ENCODE results near the gene ELP5.

ELP5 gene

GRCh38 chr17:7220593-7221277, 31.3 kb upstream of the ELP5 start:
- H3K4me3 ChIP-seq (ENCODE audit: low read length) = peak overlapping the region; percentile 92
- H3K36me3 ChIP-seq (ENCODE audit: control insufficient read depth, low read depth, low read length) = peaks cover 35% of the 10 kb centered on the region
- no peaks in the 10 kb centered on the region for H3K27me3 ChIP-seq (ENCODE audit: control insufficient read depth, insufficient read depth, low read length)
- no peaks in the 10 kb centered on the region for H3K9me3 ChIP-seq (ENCODE audit: control insufficient read depth, low read depth, low read length)
- peak overlapping the region; percentile 78 for H3K9ac ChIP-seq (ENCODE audit: low read length)
- peaks cover 33% of the 10 kb centered on the region for H3K4me1 ChIP-seq (ENCODE audit: control insufficient read depth, low read depth, low read length)
- H3K27ac ChIP-seq (ENCODE audit: low read length) = peak overlapping the region; percentile 63

DNA sequence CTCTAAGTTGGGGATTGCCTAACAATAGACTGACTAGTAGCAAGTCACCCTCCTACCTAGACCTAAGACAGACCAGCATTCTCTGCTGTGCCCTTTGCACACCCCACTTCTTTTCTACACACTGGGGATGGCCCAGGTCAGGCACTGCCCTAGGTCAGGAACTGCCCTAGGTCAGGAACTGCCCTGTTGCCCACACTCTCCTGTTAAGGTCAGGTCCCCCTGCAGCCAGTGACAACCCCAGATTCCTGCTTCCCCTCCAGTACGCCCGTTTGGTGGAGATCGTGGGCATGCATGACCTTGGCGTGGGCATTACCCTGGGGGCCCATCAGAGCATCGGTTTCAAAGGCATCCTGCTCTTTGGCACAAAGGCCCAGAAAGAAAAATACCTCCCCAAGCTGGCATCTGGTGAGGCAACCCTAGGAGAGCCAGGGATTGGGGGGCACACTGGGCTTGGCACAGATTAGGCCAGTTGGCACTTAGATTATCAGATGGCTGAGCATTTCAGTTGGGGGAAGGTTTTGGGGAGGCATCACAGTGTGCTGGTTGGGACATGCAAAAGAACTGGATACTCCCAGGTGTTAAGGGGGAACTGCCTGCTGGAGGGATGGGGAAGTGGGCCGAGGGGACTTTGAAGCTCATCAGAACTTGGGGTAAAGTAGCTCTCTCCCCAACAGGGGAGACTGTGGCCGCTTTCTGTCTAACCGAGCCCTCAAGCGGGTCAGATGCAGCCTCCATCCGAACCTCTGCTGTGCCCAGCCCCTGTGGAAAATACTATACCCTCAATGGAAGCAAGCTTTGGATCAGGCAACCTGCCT, 30.5 kb upstream of the ELP5 start:
- Histone ChIP-seq H3K9me3 (ENCODE audit: control insufficient read depth, low read depth, low read length) (no peaks in the 10 kb centered on the region), H3K36me3 (ENCODE audit: control insufficient read depth, low read depth, low read length) (peaks cover 41% of the 10 kb centered on the region), H3K9ac (ENCODE audit: low read length) (no peak overlapping the region), H3K4me1 (ENCODE audit: control insufficient read depth, low read depth, low read length) (peaks cover 27% of the 10 kb centered on the region), H3K27ac (ENCODE audit: low read length) (no peak overlapping the region), H3K27me3 (ENCODE audit: control insufficient read depth, insufficient read depth, low read length) (no peaks in the 10 kb centered on the region), H3K4me3 (ENCODE audit: low read length) (peak overlapping the region; percentile 92)

- no peak overlapping the region for H3K4me3 ChIP-seq (ENCODE audit: low read length)
- H3K27me3 ChIP-seq (ENCODE audit: control insufficient read depth, insufficient read depth, low read length) = no peaks in the 10 kb centered on the region
- H3K4me1 ChIP-seq (ENCODE audit: control insufficient read depth, low read depth, low read length) = peaks cover 22% of the 10 kb centered on the region
- H3K27ac ChIP-seq (ENCODE audit: low read length) = no peak overlapping the region
- H3K36me3 ChIP-seq (ENCODE audit: control insufficient read depth, low read depth, low read length) = peaks cover 49% of the 10 kb centered on the region
- no peaks in the 10 kb centered on the region for H3K9me3 ChIP-seq (ENCODE audit: control insufficient read depth, low read depth, low read length)
- no peak overlapping the region for H3K9ac ChIP-seq (ENCODE audit: low read length)
Observed at GRCh38 chr17:7222093-7222971, 29.7 kb upstream of the ELP5 start.

- Histone ChIP-seq H3K27me3 (ENCODE audit: control insufficient read depth, insufficient read depth, low read length) (no peaks in the 10 kb centered on the region), H3K36me3 (ENCODE audit: control insufficient read depth, low read depth, low read length) (peaks cover 51% of the 10 kb centered on the region), H3K4me1 (ENCODE audit: control insufficient read depth, low read depth, low read length) (peaks cover 18% of the 10 kb centered on the region), H3K4me3 (ENCODE audit: low read length) (no peak overlapping the region), H3K9me3 (ENCODE audit: control insufficient read depth, low read depth, low read length) (no peaks in the 10 kb centered on the region), H3K27ac (ENCODE audit: low read length) (no peak overlapping the region), H3K9ac (ENCODE audit: low read length) (no peak overlapping the region)
Observed at GRCh38 chr17:7222972-7223292, 29.1 kb upstream of the ELP5 start.

DNA sequence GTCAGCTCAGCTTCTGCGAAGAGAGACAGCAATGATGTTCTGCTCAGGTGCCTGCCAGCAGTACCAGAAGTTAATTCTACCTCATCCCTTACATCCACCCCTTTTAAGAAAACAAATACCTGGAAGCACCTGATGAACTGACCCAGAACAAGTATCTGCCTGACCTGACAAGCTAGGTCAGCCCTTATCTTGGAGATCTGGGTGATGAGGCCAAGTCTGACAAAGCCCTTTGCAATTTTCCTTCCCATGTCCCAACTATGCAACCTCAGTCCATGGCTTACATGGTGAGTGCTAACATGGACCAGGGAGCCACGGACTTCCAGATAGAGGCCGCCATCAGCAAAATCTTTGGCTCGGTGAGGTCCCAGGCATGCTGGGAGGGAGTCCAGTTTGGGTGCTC, 28.6 kb upstream of the ELP5 start:
- H3K27me3 ChIP-seq (ENCODE audit: control insufficient read depth, insufficient read depth, low read length) = no peaks in the 10 kb centered on the region
- no peak overlapping the region for H3K4me3 ChIP-seq (ENCODE audit: low read length)
- no peak overlapping the region for H3K9ac ChIP-seq (ENCODE audit: low read length)
- no peaks in the 10 kb centered on the region for H3K9me3 ChIP-seq (ENCODE audit: control insufficient read depth, low read depth, low read length)
- H3K4me1 ChIP-seq (ENCODE audit: control insufficient read depth, low read depth, low read length) = peaks cover 16% of the 10 kb centered on the region
- peaks cover 55% of the 10 kb centered on the region for H3K36me3 ChIP-seq (ENCODE audit: control insufficient read depth, low read depth, low read length)
- H3K27ac ChIP-seq (ENCODE audit: low read length) = no peak overlapping the region

GRCh38 chr17:7224110-7224509, 27.9 kb upstream of the ELP5 start:
- peaks cover 9% of the 10 kb centered on the region for H3K4me1 ChIP-seq (ENCODE audit: control insufficient read depth, low read depth, low read length)
- H3K9me3 ChIP-seq (ENCODE audit: control insufficient read depth, low read depth, low read length) = no peaks in the 10 kb centered on the region
- no peak overlapping the region for H3K4me3 ChIP-seq (ENCODE audit: low read length)
- no peaks in the 10 kb centered on the region for H3K27me3 ChIP-seq (ENCODE audit: control insufficient read depth, insufficient read depth, low read length)
- peaks cover 62% of the 10 kb centered on the region for H3K36me3 ChIP-seq (ENCODE audit: control insufficient read depth, low read depth, low read length)
- H3K27ac ChIP-seq (ENCODE audit: low read length) = no peak overlapping the region
- H3K9ac ChIP-seq (ENCODE audit: low read length) = no peak overlapping the region

GRCh38 chr17:7224661-7225111, 27.3 kb upstream of the ELP5 start:
- Histone ChIP-seq H3K36me3 (ENCODE audit: control insufficient read depth, low read depth, low read length) (peaks cover 68% of the 10 kb centered on the region), H3K9me3 (ENCODE audit: control insufficient read depth, low read depth, low read length) (no peaks in the 10 kb centered on the region), H3K27me3 (ENCODE audit: control insufficient read depth, insufficient read depth, low read length) (no peaks in the 10 kb centered on the region), H3K4me1 (ENCODE audit: control insufficient read depth, low read depth, low read length) (peaks cover 5% of the 10 kb centered on the region), H3K9ac (ENCODE audit: low read length) (no peak overlapping the region), H3K27ac (ENCODE audit: low read length) (no peak overlapping the region), H3K4me3 (ENCODE audit: low read length) (no peak overlapping the region)

DNA sequence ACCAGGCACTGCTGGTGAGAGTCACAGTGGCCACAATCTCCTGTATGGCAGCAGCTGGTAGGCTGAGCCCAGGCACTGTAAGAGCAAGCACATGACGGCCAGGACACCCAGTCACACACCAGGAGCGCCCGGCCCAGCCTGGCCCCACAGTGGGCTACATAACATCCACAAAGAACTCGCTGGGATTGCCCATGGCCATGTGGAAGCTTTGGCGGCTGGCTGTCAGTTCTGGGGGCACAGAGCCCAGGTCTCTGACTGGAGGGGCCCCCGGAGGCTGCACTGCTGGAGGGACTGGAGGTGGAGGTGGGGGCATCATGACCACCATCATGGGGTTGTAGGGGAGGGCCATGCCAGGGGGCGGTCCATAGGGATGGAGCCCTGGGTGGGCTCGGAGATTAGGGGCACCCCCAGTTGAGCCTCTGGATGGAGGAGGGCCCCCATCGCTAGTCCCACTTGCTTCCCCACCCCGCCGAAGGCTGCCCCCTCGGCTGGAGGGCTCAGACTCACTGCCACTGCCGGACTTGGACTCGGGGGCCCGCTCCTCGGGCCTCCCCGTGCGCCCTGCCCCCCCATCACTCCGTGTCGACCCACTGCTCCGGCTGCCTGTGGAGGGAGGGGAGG, 26.2 kb upstream of the ELP5 start:
- H3K9me3 ChIP-seq (ENCODE audit: control insufficient read depth, low read depth, low read length) = no peaks in the 10 kb centered on the region
- H3K27ac ChIP-seq (ENCODE audit: low read length) = no peak overlapping the region
- no peak overlapping the region for H3K4me3 ChIP-seq (ENCODE audit: low read length)
- peaks cover 74% of the 10 kb centered on the region for H3K36me3 ChIP-seq (ENCODE audit: control insufficient read depth, low read depth, low read length)
- H3K27me3 ChIP-seq (ENCODE audit: control insufficient read depth, insufficient read depth, low read length) = no peaks in the 10 kb centered on the region
- no peak overlapping the region for H3K9ac ChIP-seq (ENCODE audit: low read length)
- H3K4me1 ChIP-seq (ENCODE audit: control insufficient read depth, low read depth, low read length) = no peaks in the 10 kb centered on the region

DNA sequence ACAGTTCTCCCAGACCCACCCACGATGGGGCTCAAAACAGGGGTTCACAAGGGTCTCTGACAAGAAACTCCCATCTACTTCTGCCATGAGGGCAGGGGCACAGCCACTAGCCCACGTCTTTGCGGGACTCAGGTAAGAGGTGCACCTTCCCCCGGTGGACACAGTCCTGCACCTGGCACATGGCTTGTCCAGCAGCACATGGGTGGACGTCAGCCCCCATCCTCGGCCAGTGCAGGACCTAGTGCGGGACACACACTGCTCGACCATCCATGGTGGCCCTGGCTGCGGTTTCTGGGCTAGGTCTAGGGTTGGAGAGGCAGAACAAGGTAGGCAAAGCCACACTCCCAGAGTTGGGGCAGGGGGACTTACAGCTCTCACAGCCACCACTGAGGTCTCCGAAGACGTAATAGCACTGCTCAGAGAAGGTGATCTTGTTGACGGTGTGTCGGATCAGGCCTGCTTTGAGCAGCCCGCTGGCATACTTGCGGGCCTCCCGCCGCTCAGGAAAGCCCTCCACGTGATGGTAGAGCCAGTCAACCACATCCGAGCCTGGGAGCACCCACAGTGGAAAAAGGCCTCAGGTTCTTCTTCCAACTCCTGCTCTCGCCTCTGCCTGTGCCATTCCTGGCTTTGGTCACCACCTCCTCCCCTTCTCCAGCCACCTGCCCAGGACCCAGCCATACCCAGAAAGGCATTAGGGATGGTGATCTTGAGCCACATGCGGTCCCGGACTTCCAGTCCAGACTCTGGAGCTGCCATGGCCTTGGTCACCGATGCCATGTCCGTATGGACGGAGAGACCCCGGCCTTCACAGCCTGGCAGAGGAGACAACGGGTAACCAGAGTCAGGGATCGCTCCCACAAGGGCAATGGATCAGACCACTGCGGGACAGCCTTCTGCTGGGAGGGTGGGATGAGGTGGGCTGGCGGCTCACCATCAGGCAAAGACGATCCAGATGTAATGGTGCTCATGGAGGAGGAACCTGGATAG, 25.0 kb upstream of the ELP5 start:
- Histone ChIP-seq H3K36me3 (ENCODE audit: control insufficient read depth, low read depth, low read length) (peaks cover 74% of the 10 kb centered on the region), H3K27ac (ENCODE audit: low read length) (no peak overlapping the region), H3K4me3 (ENCODE audit: low read length) (no peak overlapping the region), H3K4me1 (ENCODE audit: control insufficient read depth, low read depth, low read length) (no peaks in the 10 kb centered on the region), H3K27me3 (ENCODE audit: control insufficient read depth, insufficient read depth, low read length) (no peaks in the 10 kb centered on the region), H3K9me3 (ENCODE audit: control insufficient read depth, low read depth, low read length) (no peaks in the 10 kb centered on the region), H3K9ac (ENCODE audit: low read length) (no peak overlapping the region)

DNA sequence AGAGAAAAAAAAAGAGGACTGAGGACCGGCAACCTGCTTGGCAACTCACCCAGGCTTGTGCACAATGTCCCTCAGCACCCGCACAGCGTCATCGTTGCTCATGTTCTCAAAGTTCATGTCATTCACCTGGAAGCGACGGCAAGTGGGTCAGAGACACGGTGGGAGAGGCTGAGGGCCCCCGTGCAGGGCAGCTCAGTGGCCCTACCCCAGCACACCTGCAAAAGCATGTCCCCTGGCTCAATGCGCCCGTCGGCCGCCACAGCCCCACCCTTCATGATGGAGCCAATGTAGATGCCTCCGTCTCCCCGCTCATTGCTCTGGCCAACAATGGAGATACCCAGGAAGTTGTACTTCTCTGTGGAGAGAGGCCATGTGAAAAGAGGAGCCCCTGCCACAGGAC, 23.1 kb upstream of the ELP5 start:
- Histone ChIP-seq H3K9me3 (ENCODE audit: control insufficient read depth, low read depth, low read length) (no peaks in the 10 kb centered on the region), H3K9ac (ENCODE audit: low read length) (no peak overlapping the region), H3K27me3 (ENCODE audit: control insufficient read depth, insufficient read depth, low read length) (no peaks in the 10 kb centered on the region), H3K36me3 (ENCODE audit: control insufficient read depth, low read depth, low read length) (peaks cover 55% of the 10 kb centered on the region), H3K4me3 (ENCODE audit: low read length) (no peak overlapping the region), H3K4me1 (ENCODE audit: control insufficient read depth, low read depth, low read length) (no peaks in the 10 kb centered on the region), H3K27ac (ENCODE audit: low read length) (no peak overlapping the region)

Measured in iPS-18a (cell line).